DMS 273 treated with DMSO at 0.1 percent for 48 hours (cell line): Measurements from ENCODE around the gene PELO.
"Not testable (repeated sequence)": the region's sequence is repeated elsewhere in the genome, so short reads cannot be mapped to it uniquely, and the experiment has no call there.

Experiments used
- DNase-seq: peaks from one replicate; lab custom pipeline; 2025; lab: John Stamatoyannopoulos, UW

Gene PELO

GRCh38 chr5:52787600-52788504, at the start of gene PELO, which contains the start of gene ITGA1:
Gene PELO (plus strand): TSS chr5:52787916. CDS start chr5:52800395, 12,479 bp downstream.
Gene ITGA1 (plus strand): TSS chr5:52787916. CDS start chr5:52788354, 438 bp downstream.
- DNase-seq: no peak

GRCh38 chr5:52738095-52738506, 49.6 kb upstream of the PELO start:
- DNase-seq: no peak

GRCh38 chr5:52740007-52740406, 47.7 kb upstream of the PELO start:
- no peak for DNase-seq

GRCh38 chr5:52743012-52743411, 44.7 kb upstream of the PELO start:
- no peak for DNase-seq

- DNase-seq: no peak
These were observed 44.2 kb upstream of the PELO start for GRCh38 chr5:52743529-52743928.

GRCh38 chr5:52743970-52744369, 43.7 kb upstream of the PELO start:
- DNase-seq: no peak

GRCh38 chr5:52744867-52745458, 42.8 kb upstream of the PELO start:
- not testable (repeated sequence) for DNase-seq

GRCh38 chr5:52746539-52746938, 41.2 kb upstream of the PELO start:
- DNase-seq: no peak

GRCh38 chr5:52748590-52748989, 39.1 kb upstream of the PELO start:
- no peak for DNase-seq

GRCh38 chr5:52749666-52750065, 38.0 kb upstream of the PELO start:
- no peak for DNase-seq

- DNase-seq: no peak
These were observed 36.6 kb upstream of the PELO start for GRCh38 chr5:52751137-52751536.

- DNase-seq: no peak
These were observed 33.7 kb upstream of the PELO start for GRCh38 chr5:52754051-52754450.

GRCh38 chr5:52757527-52757926, 30.2 kb upstream of the PELO start:
- DNase-seq: no peak

- no peak for DNase-seq
These were observed 29.7 kb upstream of the PELO start for GRCh38 chr5:52758014-52758413.

- DNase-seq: no peak
These were observed 28.4 kb upstream of the PELO start for GRCh38 chr5:52759331-52759730.

- no peak for DNase-seq
These were observed 26.9 kb upstream of the PELO start for GRCh38 chr5:52760695-52761366.

GRCh38 chr5:52767217-52767743, 20.4 kb upstream of the PELO start:
- no peak for DNase-seq

- DNase-seq: no peak
These were observed 19.8 kb upstream of the PELO start for GRCh38 chr5:52767766-52768480.

- no peak for DNase-seq
These were observed 18.7 kb upstream of the PELO start for GRCh38 chr5:52769061-52769460.

GRCh38 chr5:52770287-52770939, 17.3 kb upstream of the PELO start:
- no peak for DNase-seq

- no peak for DNase-seq
These were observed 16.2 kb upstream of the PELO start for GRCh38 chr5:52771343-52772039.
